WTC11 (cell line): ENCODE results near the gene PBX4. TPM values are rescaled to one million over a fixed set of nuclear protein-coding genes. Genes with fewer than 3 reads are reported as not detected.

Experiments
- ATAC-seq: fragments of 200-7000 bp; cut with Tn5 transposase; 2 replicates; pipeline ENCODE4 v1.10.0; 2021; ENCODE audit warnings: mild to moderate bottlenecking, moderate library complexity
- CTCF ChIA-PET: fragments of 300-600 bp; sonication (Branson Sonifier 250); formaldehyde crosslinking; loops from one replicate; lab custom pipeline; 2021; ENCODE audit warnings: antibody characterized with exemption; lab: Charles Lee
- POLR2A ChIA-PET: fragments of 350-600 bp; sonication (Branson Sonifier 250); formaldehyde crosslinking; loops from one replicate; lab custom pipeline; 2021; ENCODE audit warnings: antibody characterized with exemption; lab: Charles Lee
- DNase-seq: peaks from one replicate; pipeline ENCODE4 v3.0.0; 2021; ENCODE audit warnings: low spot score
- H3K27ac Mint-ChIP-seq: 2 replicates; pipeline ENCODE4 v1.8.0; 2021; ENCODE audit warnings: mixed read lengths
- H3K27me3 Mint-ChIP-seq: 2 replicates; pipeline ENCODE4 v1.8.0; 2021; ENCODE audit warnings: low read depth, mild to moderate bottlenecking, moderate library complexity, mixed read lengths
- H3K36me3 Mint-ChIP-seq: 2 replicates; pipeline ENCODE4 v1.8.0; 2021; ENCODE audit warnings: mixed read lengths
- H3K4me1 Mint-ChIP-seq: 2 replicates; pipeline ENCODE4 v1.8.0; 2022; ENCODE audit warnings: mixed read lengths
- H3K4me3 Mint-ChIP-seq: 2 replicates; pipeline ENCODE4 v1.8.0; 2021; ENCODE audit warnings: mild to moderate bottlenecking, moderate library complexity, mixed read lengths
- H3K9me3 Mint-ChIP-seq: 2 replicates; pipeline ENCODE4 v1.8.0; 2021; ENCODE audit warnings: mixed read lengths
- CREB1 ChIP-seq: sonication (generic); formaldehyde crosslinking; IDR thresholded peaks from 2 replicates; pipeline ENCODE4 v1.8.0; 2023; ENCODE audit warnings: mild to moderate bottlenecking, missing genetic modification reagents
- CREM ChIP-seq: sonication (generic); formaldehyde crosslinking; IDR thresholded peaks from 2 replicates; pipeline ENCODE4 v1.8.1; 2022; ENCODE audit warnings: mild to moderate bottlenecking, missing genetic modification reagents, moderate library complexity
- CTCF ChIP-seq: fragments of 200-600 bp; IDR thresholded peaks from 2 replicates; pipeline ENCODE4 v1.8.0; 2022; ENCODE audit warnings: antibody characterized with exemption
- E2F5 ChIP-seq: sonication (generic); formaldehyde crosslinking; IDR thresholded peaks from 2 replicates; pipeline ENCODE4 v1.8.1; 2022; ENCODE audit warnings: mild to moderate bottlenecking, moderate library complexity, missing genetic modification reagents
- EMX1 ChIP-seq: fragments of 250-450 bp; sonication (Bioruptor Pico); IDR thresholded peaks from 2 replicates; pipeline ENCODE4 v1.8.0; 2021; ENCODE audit warnings: mild to moderate bottlenecking
- ERG ChIP-seq: fragments of 250-450 bp; sonication (Bioruptor Pico); IDR thresholded peaks from 2 replicates; pipeline ENCODE4 v1.8.0; 2021; ENCODE audit warnings: mild to moderate bottlenecking
- FOXK1 ChIP-seq: sonication (generic); formaldehyde crosslinking; IDR thresholded peaks from 2 replicates; pipeline ENCODE4 v1.8.0; 2022; ENCODE audit warnings: mild to moderate bottlenecking, moderate library complexity, missing genetic modification reagents
- FOXP1 ChIP-seq: sonication (generic); formaldehyde crosslinking; IDR thresholded peaks from 2 replicates; pipeline ENCODE4 v1.8.0; 2022; ENCODE audit warnings: missing genetic modification reagents, mild to moderate bottlenecking, moderate library complexity, borderline replicate concordance
- FOXP4 ChIP-seq: sonication (generic); formaldehyde crosslinking; IDR thresholded peaks from 2 replicates; pipeline ENCODE4 v1.8.0; 2022; ENCODE audit warnings: mild to moderate bottlenecking, missing genetic modification reagents
- HMGXB4 ChIP-seq: sonication (generic); formaldehyde crosslinking; IDR thresholded peaks from 2 replicates; pipeline ENCODE4 v1.8.1; 2023; ENCODE audit warnings: mild to moderate bottlenecking, moderate library complexity, missing genetic modification reagents
- MAX ChIP-seq: sonication (generic); formaldehyde crosslinking; IDR thresholded peaks from 2 replicates; pipeline ENCODE4 v1.8.0; 2022; ENCODE audit warnings: mild to moderate bottlenecking, missing genetic modification reagents
- NR2C2 ChIP-seq: sonication (generic); formaldehyde crosslinking; IDR thresholded peaks from 2 replicates; pipeline ENCODE4 v1.8.0; 2022; ENCODE audit warnings: mild to moderate bottlenecking, missing genetic modification reagents
- NR3C1 ChIP-seq: sonication (generic); formaldehyde crosslinking; conservative IDR thresholded peaks from 2 replicates; pipeline ENCODE4 v1.8.1; 2023; ENCODE audit warnings: low read depth, mild to moderate bottlenecking, missing genetic modification reagents
- RELA ChIP-seq: sonication (generic); formaldehyde crosslinking; IDR thresholded peaks from 2 replicates; pipeline ENCODE4 v1.8.1; 2022; ENCODE audit warnings: missing genetic modification reagents, mild to moderate bottlenecking, borderline replicate concordance
- SOX15 ChIP-seq: fragments of 250-450 bp; sonication (Bioruptor Pico); IDR thresholded peaks from 2 replicates; pipeline ENCODE4 v1.9.0; 2021; ENCODE audit warnings: mild to moderate bottlenecking
- SP1 ChIP-seq: sonication (generic); formaldehyde crosslinking; conservative IDR thresholded peaks from 2 replicates; pipeline ENCODE4 v1.8.1; 2022; ENCODE audit warnings: missing genetic modification reagents
- TEAD4 ChIP-seq: sonication (generic); formaldehyde crosslinking; IDR thresholded peaks from 2 replicates; pipeline ENCODE4 v1.8.0; 2022; ENCODE audit warnings: mild to moderate bottlenecking, missing genetic modification reagents
- ZNF138 ChIP-seq: sonication (generic); formaldehyde crosslinking; conservative IDR thresholded peaks from 2 replicates; pipeline ENCODE4 v1.8.1; 2022; ENCODE audit warnings: mild to moderate bottlenecking, moderate library complexity, missing genetic modification reagents
- ZNF396 ChIP-seq: fragments of 250-450 bp; sonication (Bioruptor Pico); IDR thresholded peaks from 2 replicates; pipeline ENCODE4 v1.8.0; 2021; ENCODE audit warnings: mild to moderate bottlenecking, moderate library complexity, borderline replicate concordance
- ZNF423 ChIP-seq: fragments of 250-450 bp; sonication (Bioruptor Pico); IDR thresholded peaks from 2 replicates; pipeline ENCODE4 v2.1.2; 2022; ENCODE audit warnings: mild to moderate bottlenecking, moderate library complexity
- ZNF425 ChIP-seq: fragments of 250-450 bp; sonication (Bioruptor Pico); conservative IDR thresholded peaks from 2 replicates; pipeline ENCODE4 v1.9.0; 2021; ENCODE audit warnings: mild to moderate bottlenecking
- total RNA-seq: library from RNA; stranded (reverse); gene quantifications from 3 replicates; pipeline ENCODE4 v1.2.3, GENCODE V29; 2021

PBX4 gene
- total RNA-seq, 1 experiment from 2014 or later = 3.2 TPM

- TF ChIP-seq ZNF425 (CRISPR knock-in tag) = no peak
- TF ChIP-seq, all 79 proteins: peak for 2
Measured at GRCh38 chr19:19644054-19644388, 25.5 kb upstream of the PBX4 start (continued).

GRCh38 chr19:19643158-19644053, 24.9 kb upstream of the PBX4 start, which contains the start of gene GMIP:
GMIP (minus strand) TSS chr19:19643657; CDS start chr19:19643529, 128 bp downstream.
- ChIA-PET CTCF (interaction anchor here (0.5 to 1.9 kb wide), 39 partner anchors 8 to 724 kb away, joined by 3 to 49 read pairs (median 5); partner anchors contain the start of genes ATP13A1, CILP2, DDX49 and LPAR2), POLR2A (interaction anchor here (1.1 to 1.5 kb wide), 5 partner anchors 15 to 218 kb away, joined by 3 to 7 read pairs (median 4); partner anchors contain the start of genes LPAR2 and ZNF101)
- TF ChIP-seq RELA (CRISPR knock-in tag) (0 out of 2 replicates have a peak, but pooled peaks have one; percentile 60), ZNF138 (CRISPR knock-in tag) (no peak), ZNF423 (CRISPR knock-in tag) (no peak), CREM (peak; percentile 60; the same call in 1 of the 2 replicates), FOXK1 (CRISPR knock-in tag) (0 out of 2 replicates have a peak, but pooled peaks have one; percentile 26), EMX1 (peak; percentile 80; the same call in 1 of the 2 replicates), FOXP4 (CRISPR knock-in tag) (0 out of 2 replicates have a peak, but pooled peaks have one; percentile 38), SOX15 (CRISPR knock-in tag) (no peak), SP1 (CRISPR knock-in tag) (peak; percentile 68), FOXP1 (CRISPR knock-in tag) (peak; percentile 57; the same call in 1 of the 2 replicates), ERG (CRISPR knock-in tag) (peak; percentile 33; the same call in 1 of the 2 replicates), NR3C1 (CRISPR knock-in tag) (no peak), CREB1 (CRISPR knock-in tag) (0 out of 2 replicates have a peak, but pooled peaks have one; percentile 12), ZNF396 (CRISPR knock-in tag) (no peak), E2F5 (CRISPR knock-in tag) (0 out of 2 replicates have a peak, but pooled peaks have one; percentile 50), HMGXB4 (CRISPR knock-in tag) (peak; percentile 17; the same call in 1 of the 2 replicates), NR2C2 (no peak), MAX (CRISPR knock-in tag) (0 out of 2 replicates have a peak, but pooled peaks have one; percentile 8), TEAD4 (CRISPR knock-in tag) (peak; percentile 28; the same call in 1 of the 2 replicates), CTCF (peak; percentile 92)
- Mint-ChIP-seq H3K27me3 (peaks cover under 1% of the 10 kb centered on the region; the same call in 1 of the 2 replicates), H3K9me3 (no peaks in the 10 kb centered on the region), H3K4me3 (peak within 1 kb of the TSS; percentile 94), H3K36me3 (peaks cover 20% of the 10 kb centered on the region), H3K27ac (peak within 1 kb of the TSS; percentile 84), H3K4me1 (peaks cover 12% of the 10 kb centered on the region)
- DNase-seq (peak; percentile 93), ATAC-seq (peak; percentile 94)
